CD4-positive, alpha-beta T cell treated with Interleukin-17A for 4 hours (primary cell): ENCODE data around the gene E2F4.

Source experiments
- DNase-seq: peaks from one replicate; pipeline ENCODE4 v3.0.0-alpha.2; 2020; ENCODE audit warnings: mixed read lengths

The E2F4 gene

GRCh38 chr16:67177743-67178699, 13.9 kb upstream of the E2F4 start:
- peak; percentile 77 for DNase-seq

GRCh38 chr16:67179421-67180080, 12.4 kb upstream of the E2F4 start:
- no peak for DNase-seq

- no peak for DNase-seq
Observed at GRCh38 chr16:67180166-67180565, 11.8 kb upstream of the E2F4 start.

- no peak for DNase-seq
Observed at GRCh38 chr16:67181346-67181745, 10.6 kb upstream of the E2F4 start.

- no peak for DNase-seq
Observed at GRCh38 chr16:67182288-67182687, 9.7 kb upstream of the E2F4 start.

- no peak for DNase-seq
Observed at GRCh38 chr16:67183284-67183626, 8.7 kb upstream of the E2F4 start.

GRCh38 chr16:67183627-67184452, 8.1 kb upstream of the E2F4 start, which contains the start of gene MATCAP1:
MATCAP1 (minus strand) TSS chr16:67183963; CDS start chr16:67180610, 3,353 bp downstream.
- DNase-seq = peak; percentile 96

- DNase-seq = no peak
Observed at GRCh38 chr16:67184453-67184994, 7.4 kb upstream of the E2F4 start.

- DNase-seq = peak; percentile 89
Observed at GRCh38 chr16:67184995-67185650, 6.8 kb upstream of the E2F4 start.

- DNase-seq = no peak
Observed at GRCh38 chr16:67185651-67186134, 6.3 kb upstream of the E2F4 start.

- DNase-seq = no peak
Observed at GRCh38 chr16:67186550-67186950, 5.4 kb upstream of the E2F4 start.

- DNase-seq = no peak
Observed at GRCh38 chr16:67187175-67187890, 4.6 kb upstream of the E2F4 start.

- no peak for DNase-seq
Observed at GRCh38 chr16:67188323-67188722, 3.6 kb upstream of the E2F4 start.

GRCh38 chr16:67188798-67189197, 3.2 kb upstream of the E2F4 start:
- DNase-seq = no peak

- no peak for DNase-seq
Observed at GRCh38 chr16:67190041-67190440, 1.9 kb upstream of the E2F4 start, which contains the start of gene EXOC3L1. EXOC3L1 (minus strand) TSS chr16:67190136; CDS start chr16:67189676, 460 bp downstream.

- no peak for DNase-seq
Observed at GRCh38 chr16:67190448-67191399, 1.2 kb upstream of the E2F4 start.

GRCh38 chr16:67191411-67191994, 452 bp upstream of the E2F4 start:
- DNase-seq = no peak

- no peak for DNase-seq
Observed at GRCh38 chr16:67192781-67193361, 916 bp downstream of the E2F4 start.

- no peak for DNase-seq
Observed at GRCh38 chr16:67193536-67193935, 1.6 kb downstream of the E2F4 start.
